CD4-positive, alpha-beta memory T cell (primary cell): ENCODE measurements around the gene IDI2. TPM values are rescaled to one million over a fixed set of nuclear protein-coding genes. Genes with fewer than 3 reads are reported as not detected.

Experiments used
- CTCF ChIA-PET: fragments of 350-600 bp; sonication (Branson Sonifier 250); formaldehyde crosslinking; loops from one replicate; lab custom pipeline; 2021; ENCODE audit warnings: inconsistent platforms; ENCODE audit not compliant: partially characterized antibody; lab: Charles Lee
- POLR2A ChIA-PET: fragments of 350-600 bp; sonication (Branson Sonifier 250); formaldehyde crosslinking; loops from one replicate; lab custom pipeline; 2021; ENCODE audit not compliant: partially characterized antibody; lab: Charles Lee
- DNase-seq, 5 donors: peaks; one replicate each; pipeline versions ENCODE4 v3.0.0 to v3.0.0-alpha.2; 2020 to 2022; ENCODE audit warnings: mixed read lengths in 1 of 5
- H3K27ac ChIP-seq: one replicate; pipeline ENCODE4 v1.7.0; 2013; ENCODE audit warnings: low read depth, low read length
- H3K27me3 ChIP-seq: 2 replicates; pipeline ENCODE4 v1.7.0; 2013; ENCODE audit warnings: mild to moderate bottlenecking, low read length, moderate library complexity; ENCODE audit not compliant: insufficient read depth
- H3K36me3 ChIP-seq: 2 replicates; pipeline ENCODE4 v1.7.0; 2013; ENCODE audit warnings: mild to moderate bottlenecking, low read length, moderate library complexity; ENCODE audit not compliant: insufficient read depth
- H3K4me1 ChIP-seq: 2 replicates; pipeline ENCODE4 v1.7.0; 2013; ENCODE audit warnings: mild to moderate bottlenecking, low read length, moderate library complexity; ENCODE audit not compliant: insufficient read depth
- H3K4me3 ChIP-seq, 2 donors: one replicate each; pipeline ENCODE4 v1.7.0; 2013; ENCODE audit warnings: low read length in 2 of 2, mild to moderate bottlenecking in 1 of 2
- H3K9me3 ChIP-seq, 2 donors: one replicate each; pipeline ENCODE4 v1.7.0; 2013; ENCODE audit warnings: low read length in 2 of 2, control low read depth in 1 of 2; ENCODE audit not compliant: control insufficient read depth in 1 of 2
- H3K27ac Mint-ChIP-seq, 7 donors: one replicate each; pipeline ENCODE4 v1.8.0; 2020 to 2021; ENCODE audit warnings: mixed read lengths in 7 of 7, mild to moderate bottlenecking in 6 of 7, inconsistent platforms in 3 of 7, moderate library complexity in 3 of 7
- H3K27me3 Mint-ChIP-seq, 2 donors: one replicate each; pipeline ENCODE4 v1.8.0; 2020 to 2021; ENCODE audit warnings: mixed read lengths in 2 of 2
- H3K36me3 Mint-ChIP-seq, 2 donors: one replicate each; pipeline ENCODE4 v1.8.0; 2020 to 2021; ENCODE audit warnings: mixed read lengths in 2 of 2, inconsistent platforms in 1 of 2, mild to moderate bottlenecking in 1 of 2
- H3K4me1 Mint-ChIP-seq, 4 donors: one replicate each; pipeline ENCODE4 v1.8.0; 2020 to 2021; ENCODE audit warnings: mixed read lengths in 4 of 4, mild to moderate bottlenecking in 1 of 4
- H3K4me3 Mint-ChIP-seq, 8 donors: one replicate each; pipeline ENCODE4 v1.8.0; 2020 to 2021; ENCODE audit warnings: mixed read lengths in 8 of 8, mild to moderate bottlenecking in 7 of 8, moderate library complexity in 6 of 8, inconsistent platforms in 3 of 8
- H3K9me3 Mint-ChIP-seq, 8 donors: one replicate each; pipeline ENCODE4 v1.8.0; 2020 to 2021; ENCODE audit warnings: mixed read lengths in 8 of 8, mild to moderate bottlenecking in 5 of 8, inconsistent platforms in 3 of 8, moderate library complexity in 1 of 8
- intact Hi-C: fragments of 100-400 bp; cut with micrococcal nuclease; formaldehyde crosslinking; loops from one replicate; pipeline ENCODE4 v1.15.1; 2023
- polyA plus RNA-seq, 2 donors: library from polyadenylated mRNA; unstranded; fragments of 300-500 nt; fragmentation: Illumina TruSeq; gene quantifications; one replicate each; pipeline ENCODE4 v1.2.3, GENCODE V29; 2021
- total RNA-seq, 2 experiments: library from RNA; stranded (reverse); gene quantifications; one replicate each; pipeline ENCODE4 v1.2.3, GENCODE V29; 2021

IDI2 gene
- total and polyA plus RNA-seq, 4 experiments from 2014 or later, result not detected

DNA sequence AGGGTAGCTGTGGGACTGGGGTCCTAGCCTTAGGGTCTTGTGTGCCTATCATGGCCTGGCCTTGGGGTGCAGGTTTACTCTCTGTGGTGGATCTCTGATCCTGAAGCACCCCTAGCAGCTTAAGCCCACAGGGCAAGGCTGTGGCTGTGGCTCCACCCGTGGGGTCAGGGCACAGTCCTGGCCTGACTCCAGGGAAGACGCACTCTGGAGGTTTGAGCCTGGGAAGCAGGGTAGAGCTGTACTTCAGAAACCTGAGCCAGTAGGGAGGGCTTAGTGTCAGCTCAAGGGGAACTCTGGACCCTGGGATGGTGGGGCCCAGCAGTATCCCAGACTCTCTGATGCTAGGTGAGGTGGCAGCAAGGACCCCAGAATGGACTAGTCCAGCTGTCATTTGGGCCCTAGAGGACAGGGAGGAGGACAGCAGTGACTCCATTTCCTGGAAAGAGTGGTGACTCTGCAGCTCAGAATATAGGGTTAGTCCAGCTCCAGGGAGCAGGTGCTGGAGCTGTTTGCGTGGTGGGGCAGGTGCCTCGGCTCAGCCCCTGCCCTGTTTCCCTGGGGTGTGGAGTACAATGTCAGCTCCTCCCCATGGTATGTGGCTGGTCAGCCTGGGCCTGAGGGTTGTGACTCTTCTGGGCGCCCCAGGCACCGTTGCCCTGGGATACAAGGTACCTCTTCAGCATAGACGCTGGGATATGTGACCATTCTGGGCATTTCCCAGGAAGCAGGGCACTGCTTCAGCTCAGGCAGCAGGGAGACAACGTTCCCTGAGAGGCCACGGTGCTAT lies 21.6 kb downstream of the IDI2 start:
- intact Hi-C loops, result no loop called here
- Histone ChIP-seq H3K4me3 (no peak overlapping the region), H3K27ac (no peak overlapping the region), H3K4me1 (no peaks in the 10 kb centered on the region), H3K9me3 (no peaks in the 10 kb centered on the region), H3K36me3 (peaks cover 82% of the 10 kb centered on the region), H3K27me3 (no peaks in the 10 kb centered on the region)
- Mint-ChIP-seq H3K36me3 (peaks cover 73 to 79% of the 10 kb centered on the region in 2 donors), H3K4me1 (peaks cover 0 to 8% (median 3%) of the 10 kb centered on the region in 4 donors), H3K27ac (no peak overlapping the region), H3K4me3 (no peak overlapping the region), H3K27me3 (no peaks in the 10 kb centered on the region), H3K9me3 (peaks cover 0 to 16% (median 8%) of the 10 kb centered on the region in 8 donors)
- POLR2A ChIA-PET, result no interaction called here
- CTCF ChIA-PET, result no interaction called here
- DNase-seq, result no peak

DNA sequence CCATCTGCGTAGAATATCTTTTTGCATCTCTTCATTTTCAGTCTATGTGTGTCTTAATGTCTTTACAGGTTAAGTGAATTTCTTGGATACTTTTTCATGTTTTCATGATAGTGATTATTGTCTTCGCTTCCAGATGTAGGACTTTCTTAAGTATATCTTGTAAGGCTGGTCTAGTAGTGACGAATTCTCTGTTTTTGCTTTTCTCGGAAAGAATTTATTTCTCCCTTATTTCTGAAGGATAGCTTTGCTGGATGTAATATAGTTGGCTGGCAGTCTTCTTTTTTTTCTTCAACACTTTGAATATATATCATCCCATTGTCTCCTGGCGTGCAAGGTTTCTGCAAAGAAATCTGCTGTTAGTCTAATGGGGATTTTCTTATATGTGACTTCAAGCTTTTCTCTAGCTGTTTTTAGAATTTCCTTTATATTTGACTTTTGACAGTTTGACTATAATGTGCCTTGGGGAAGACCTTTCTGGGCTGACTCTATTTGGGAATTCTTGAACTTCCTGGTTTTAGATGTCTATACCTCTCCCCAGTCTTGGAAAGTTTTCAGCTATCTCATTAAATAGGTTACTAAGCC lies 23.1 kb downstream of the IDI2 start:
- no peaks in the 10 kb centered on the region for H3K27me3 ChIP-seq
- POLR2A ChIA-PET, result no interaction called here

GRCh38 chr10:997266-998022 lies 28.2 kb downstream of the IDI2 start:
- Mint-ChIP-seq H3K4me1 (peaks cover 3 to 13% (median 5%) of the 10 kb centered on the region in 4 donors), H3K27ac (peak overlapping the region in 2 of 7 donors; percentile 1 to 6), H3K27me3 (no peaks in the 10 kb centered on the region), H3K9me3 (peaks cover 0 to 9% (median 4%) of the 10 kb centered on the region in 8 donors), H3K4me3 (no peak overlapping the region), H3K36me3 (peaks cover 65 to 86% of the 10 kb centered on the region in 2 donors)
- Histone ChIP-seq H3K9me3 (no peaks in the 10 kb centered on the region), H3K27ac (no peak overlapping the region), H3K36me3 (peaks cover 78% of the 10 kb centered on the region), H3K4me1 (no peaks in the 10 kb centered on the region), H3K27me3 (no peaks in the 10 kb centered on the region), H3K4me3 (no peak overlapping the region)
- ChIA-PET CTCF (interaction anchor here (1.1 kb wide), 1 partner anchor 23 kb away, joined by 3 read pairs; no protein-coding TSS in a partner anchor), POLR2A (interaction anchor here (1.5 kb wide), 1 partner anchor 51 kb away, joined by 4 read pairs; the partner anchor contains the start of gene IDI1)
- intact Hi-C loops, result no loop called here
- no peak for DNase-seq

More for the DNA sequence above, 23.1 kb downstream of the IDI2 start:
- H3K9me3 ChIP-seq, result no peaks in the 10 kb centered on the region
- peaks cover 82% of the 10 kb centered on the region for H3K36me3 ChIP-seq
- no peak overlapping the region for H3K4me3 Mint-ChIP-seq
- peak overlapping the region in 1 of 7 donors; percentile 8 for H3K27ac Mint-ChIP-seq
- CTCF ChIA-PET, result interaction anchor here (1.1 to 1.6 kb wide), 2 partner anchors 40 to 72 kb away, joined by 3 read pairs; no protein-coding TSS in a partner anchor
- no peaks in the 10 kb centered on the region for H3K27me3 Mint-ChIP-seq
- peaks cover 0 to 16% (median 8%) of the 10 kb centered on the region in 8 donors for H3K9me3 Mint-ChIP-seq
- H3K27ac ChIP-seq, result no peak overlapping the region
- H3K4me3 ChIP-seq, result no peak overlapping the region
- H3K4me1 Mint-ChIP-seq, result peaks cover 0 to 8% (median 3%) of the 10 kb centered on the region in 4 donors
- intact Hi-C loops, result no loop called here
- no peak for DNase-seq
- peaks cover 71 to 78% of the 10 kb centered on the region in 2 donors for H3K36me3 Mint-ChIP-seq
- no peaks in the 10 kb centered on the region for H3K4me1 ChIP-seq

DNA sequence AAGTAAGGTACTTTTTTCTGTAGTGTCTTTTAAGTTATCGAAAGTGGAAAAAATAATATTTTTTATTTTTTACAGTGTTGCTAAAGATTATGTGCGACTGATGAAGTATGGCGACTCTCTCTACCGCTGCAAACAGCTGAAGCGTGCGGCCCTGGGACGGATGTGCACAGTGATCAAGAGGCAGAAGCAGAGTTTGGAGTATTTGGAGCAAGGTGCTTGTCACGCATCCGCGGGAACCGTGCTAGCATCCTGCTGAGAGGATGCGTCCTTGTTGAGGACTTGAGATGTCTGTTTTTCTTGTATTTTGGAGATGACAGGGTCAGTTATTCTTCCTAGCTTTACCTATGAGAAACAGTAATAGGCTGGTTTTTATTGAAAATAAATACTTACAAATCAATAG lies 29.6 kb downstream of the IDI2 start:
- Mint-ChIP-seq H3K27ac (no peak overlapping the region), H3K36me3 (peaks cover 51 to 80% of the 10 kb centered on the region in 2 donors), H3K9me3 (peaks cover 0 to 2% (median 0%) of the 10 kb centered on the region in 8 donors), H3K4me1 (peaks cover 4 to 15% (median 8%) of the 10 kb centered on the region in 4 donors), H3K27me3 (no peaks in the 10 kb centered on the region), H3K4me3 (no peak overlapping the region)
- Histone ChIP-seq H3K9me3 (no peaks in the 10 kb centered on the region), H3K4me1 (peaks cover under 1% of the 10 kb centered on the region), H3K27ac (no peak overlapping the region), H3K4me3 (no peak overlapping the region), H3K27me3 (no peaks in the 10 kb centered on the region), H3K36me3 (peaks cover 68% of the 10 kb centered on the region)
- ChIA-PET CTCF (no interaction called here), POLR2A (no interaction called here)
- DNase-seq, result no peak
- intact Hi-C loops, result no loop called here

- Histone ChIP-seq H3K36me3 (peaks cover 63% of the 10 kb centered on the region), H3K27me3 (no peaks in the 10 kb centered on the region), H3K9me3 (no peaks in the 10 kb centered on the region), H3K4me1 (peaks cover 5% of the 10 kb centered on the region), H3K27ac (no peak overlapping the region), H3K4me3 (no peak overlapping the region)
- Mint-ChIP-seq H3K9me3 (no peaks in the 10 kb centered on the region), H3K27ac (no peak overlapping the region), H3K4me1 (peaks cover 9 to 20% (median 13%) of the 10 kb centered on the region in 4 donors), H3K36me3 (peaks cover 46 to 78% of the 10 kb centered on the region in 2 donors), H3K4me3 (peak overlapping the region in 1 of 8 donors; percentile 22), H3K27me3 (no peaks in the 10 kb centered on the region)
- POLR2A ChIA-PET, result no interaction called here
- intact Hi-C loops, result no loop called here
- CTCF ChIA-PET, result no interaction called here
- DNase-seq, result no peak
These were observed 30.1 kb downstream of the IDI2 start for GRCh38 chr10:995559-995926.

DNA sequence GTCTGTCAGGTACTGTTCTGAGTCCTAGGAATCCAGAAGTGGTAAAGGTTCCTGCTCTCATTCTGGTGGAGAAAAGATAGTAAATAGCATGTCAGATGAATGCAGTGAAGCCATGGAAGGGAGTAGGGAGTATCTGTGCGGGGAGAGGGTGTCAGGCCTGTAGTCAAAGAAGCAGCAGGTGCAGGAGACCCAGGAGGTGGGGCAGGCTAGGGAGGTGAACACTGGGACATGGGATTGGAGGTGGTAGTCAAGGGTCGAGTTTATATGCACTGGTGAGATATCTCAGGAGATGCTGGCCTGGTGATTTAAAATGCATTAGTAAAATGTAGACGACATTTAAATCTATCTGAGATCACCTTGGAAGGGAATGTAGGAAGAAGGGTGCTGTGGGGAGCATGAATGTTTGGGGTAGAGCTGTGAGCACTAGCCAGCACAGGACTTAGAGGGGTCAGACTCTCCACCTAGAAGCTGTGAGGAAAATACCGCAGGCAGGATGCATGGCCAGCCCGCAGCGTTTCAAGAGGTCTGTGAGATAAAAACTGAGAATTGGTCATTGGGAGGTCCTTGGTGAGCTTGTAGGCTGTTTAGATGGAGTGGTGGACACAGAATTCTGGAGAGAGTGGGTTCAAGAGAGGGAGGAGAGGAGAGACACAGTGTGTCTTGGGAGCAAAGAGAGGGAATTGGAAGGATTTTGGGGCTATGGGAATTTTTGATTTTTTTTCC lies 30.7 kb downstream of the IDI2 start:
- Histone ChIP-seq H3K36me3 (peaks cover 60% of the 10 kb centered on the region), H3K27me3 (no peaks in the 10 kb centered on the region), H3K9me3 (no peaks in the 10 kb centered on the region), H3K4me1 (peaks cover 9% of the 10 kb centered on the region), H3K4me3 (no peak overlapping the region), H3K27ac (no peak overlapping the region)
- DNase-seq, result no peak
- Mint-ChIP-seq H3K27ac (peak overlapping the region in 2 of 7 donors; percentile 3 to 49), H3K9me3 (no peaks in the 10 kb centered on the region), H3K4me3 (no peak overlapping the region), H3K4me1 (peaks cover 12 to 21% (median 17%) of the 10 kb centered on the region in 4 donors), H3K36me3 (peaks cover 44 to 76% of the 10 kb centered on the region in 2 donors), H3K27me3 (no peaks in the 10 kb centered on the region)
- CTCF ChIA-PET, result no interaction called here
- intact Hi-C loops, result no loop called here
- POLR2A ChIA-PET, result no interaction called here
